GM10847 (cell line): Measurements from ENCODE around the gene INSC.

Source experiments
- POLR2A ChIP-seq: IDR thresholded peaks from 2 replicates; pipeline ENCODE4 v1.6.1; 2011; ENCODE audit not compliant: insufficient read length; ENCODE audit errors: extremely low read depth

The INSC gene

DNA sequence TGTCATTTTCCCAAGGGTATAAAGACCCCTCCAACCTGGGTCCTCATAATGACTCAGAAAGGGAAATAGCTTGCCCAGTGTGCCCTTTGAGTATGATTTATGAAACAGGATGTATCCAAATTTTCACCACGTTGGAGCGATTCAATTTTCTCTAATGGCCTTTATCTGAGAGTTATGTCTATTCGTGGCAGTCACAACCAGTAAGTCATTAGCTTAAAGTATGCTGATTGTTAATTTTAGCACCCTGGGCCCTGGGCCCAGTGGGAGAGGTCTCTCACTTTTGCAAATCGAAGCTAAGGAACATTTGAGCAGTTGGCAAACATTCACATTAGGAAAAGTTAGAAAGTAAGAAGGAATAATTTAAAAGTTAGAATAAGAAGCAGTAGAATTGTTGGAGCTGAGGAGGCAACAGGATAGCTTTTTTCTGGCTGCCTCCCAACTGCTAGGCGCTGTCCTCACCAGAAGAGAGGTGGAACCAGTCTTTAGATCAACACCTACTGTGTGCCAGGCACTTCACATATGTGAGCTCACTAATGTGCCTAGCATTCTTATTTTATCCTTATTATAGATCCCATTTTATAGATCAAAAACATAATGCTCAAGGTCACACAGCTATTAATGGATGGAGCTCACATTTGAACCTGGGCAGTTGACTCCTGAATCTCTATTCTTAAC, 24.5 kb downstream of the INSC start:
- TF ChIP-seq POLR2A: no peak

DNA sequence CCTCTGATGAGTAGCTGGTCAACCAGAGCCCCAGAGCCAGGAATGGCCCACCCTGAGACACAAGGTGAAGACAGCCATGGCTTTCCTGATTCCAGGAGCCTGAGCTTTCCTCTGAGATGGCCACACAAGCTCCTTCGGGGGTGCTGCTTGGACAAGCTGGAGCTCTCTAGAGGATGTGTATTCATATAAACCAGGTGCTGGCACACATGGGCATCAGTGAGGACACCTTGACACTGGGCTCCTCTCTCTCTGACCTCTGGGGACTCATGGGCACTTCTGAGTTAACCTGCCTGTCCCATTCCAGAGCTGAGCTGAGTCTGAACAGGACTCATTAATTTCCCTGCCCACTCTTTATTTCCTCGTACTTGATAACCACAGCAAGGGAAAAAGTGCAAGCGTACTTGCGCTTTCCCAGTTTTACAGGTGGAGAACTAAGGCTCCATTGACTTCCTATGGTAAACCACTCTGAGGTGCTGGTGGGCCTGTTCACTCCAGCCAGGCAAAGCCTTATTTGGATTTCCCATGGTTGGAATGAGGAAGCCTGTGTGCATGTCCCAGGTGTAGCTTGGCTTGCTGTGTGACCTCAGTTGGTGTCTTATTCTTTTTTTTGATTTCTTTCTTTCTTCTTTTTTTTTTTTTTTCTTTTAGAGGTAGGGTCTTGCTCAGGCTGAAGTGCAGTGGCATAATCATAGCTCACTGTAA, 25.4 kb downstream of the INSC start:
- TF ChIP-seq POLR2A: no peak

DNA sequence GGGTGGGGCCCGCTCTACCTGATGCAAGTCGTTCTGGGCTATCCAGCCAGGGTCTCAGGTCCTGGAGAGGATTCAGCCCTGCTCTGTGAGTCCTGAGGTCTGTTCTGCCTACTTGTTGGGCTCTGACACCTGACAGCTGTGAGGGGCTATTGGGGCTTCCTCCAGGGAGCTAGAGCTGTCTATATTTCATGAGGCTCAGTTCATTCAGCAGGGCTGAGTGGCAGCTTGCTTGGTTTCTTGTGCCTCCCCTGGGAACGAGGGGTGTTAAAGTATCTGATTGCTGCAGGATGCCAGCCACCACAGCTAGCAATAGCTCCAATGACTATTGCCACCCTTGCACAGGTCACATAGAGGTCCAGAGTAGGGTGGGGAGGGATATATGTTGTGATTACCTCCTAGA, 26.7 kb downstream of the INSC start:
- TF ChIP-seq POLR2A: no peak

GRCh38 chr11:15142838-15143237, 28.1 kb downstream of the INSC start:
- no peak for TF ChIP-seq POLR2A

DNA sequence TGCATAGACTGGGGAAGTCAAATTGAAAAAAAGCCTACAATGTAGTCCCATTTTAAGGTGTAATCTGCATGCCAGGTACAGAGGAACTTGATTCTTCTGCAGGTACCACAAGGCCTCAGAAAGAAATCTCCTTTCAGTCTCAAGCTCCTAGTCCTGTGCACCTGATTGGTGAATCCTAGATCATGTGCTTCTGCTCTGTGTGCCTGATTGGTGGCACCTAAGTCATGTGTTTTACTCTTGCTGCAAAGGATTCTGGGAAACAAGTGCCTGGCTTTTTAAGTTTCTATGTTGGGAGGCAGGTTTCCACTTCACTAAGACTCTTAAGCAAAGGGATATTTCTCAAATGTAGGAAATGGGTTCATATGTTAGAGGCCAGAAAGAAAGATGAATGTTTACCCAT, 29.1 kb downstream of the INSC start:
- TF ChIP-seq POLR2A: no peak

- TF ChIP-seq POLR2A: no peak
These were observed 29.6 kb downstream of the INSC start for GRCh38 chr11:15144347-15144746.

- no peak for TF ChIP-seq POLR2A
These were observed 30.4 kb downstream of the INSC start for GRCh38 chr11:15145151-15145550.

GRCh38 chr11:15145615-15146014, 30.9 kb downstream of the INSC start:
- TF ChIP-seq POLR2A: no peak

GRCh38 chr11:15146271-15147003, 31.7 kb downstream of the INSC start:
- no peak for TF ChIP-seq POLR2A

GRCh38 chr11:15148169-15148568, 33.4 kb downstream of the INSC start:
- no peak for TF ChIP-seq POLR2A

DNA sequence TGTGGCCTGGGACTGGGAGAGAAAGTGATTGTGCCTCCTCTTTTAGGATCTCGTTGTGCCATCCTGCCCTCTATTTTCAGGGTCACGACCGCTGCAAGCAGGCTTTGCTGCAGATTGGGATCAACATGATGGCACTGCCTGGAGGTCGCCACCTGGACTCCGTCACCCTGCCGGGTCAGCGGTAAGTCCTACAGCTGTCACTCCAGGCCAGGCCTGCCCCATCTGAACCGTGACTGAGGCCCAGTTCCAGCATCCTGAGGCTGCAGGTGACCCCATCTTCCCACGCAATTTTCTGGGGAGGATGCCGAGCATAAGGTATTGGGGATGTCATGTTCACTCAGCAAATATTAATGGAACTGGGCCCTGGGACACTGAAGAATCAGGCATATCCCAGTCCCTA, 34.3 kb downstream of the INSC start:
- no peak for TF ChIP-seq POLR2A

DNA sequence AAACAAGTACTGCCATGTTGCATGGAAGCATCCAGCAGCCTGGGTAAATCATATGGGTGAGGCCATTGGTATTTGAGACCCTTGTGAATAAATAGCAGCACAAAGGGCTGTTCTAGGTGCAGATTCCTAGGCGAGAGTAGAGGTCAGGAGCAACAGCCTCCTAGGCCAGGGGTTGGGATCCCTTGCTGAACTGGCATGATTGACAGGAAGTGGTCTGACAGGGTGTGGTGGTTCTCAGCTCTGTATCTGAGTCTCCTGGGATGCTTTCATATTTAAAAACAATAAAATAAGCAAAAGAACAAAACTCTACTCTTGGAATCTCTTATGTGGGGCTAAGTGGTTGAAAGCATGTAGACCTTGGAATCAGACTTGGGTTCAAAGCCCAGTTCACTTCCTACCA, 35.8 kb downstream of the INSC start:
- no peak for TF ChIP-seq POLR2A

GRCh38 chr11:15153231-15153630, 38.5 kb downstream of the INSC start:
- TF ChIP-seq POLR2A: no peak

GRCh38 chr11:15157181-15157580, 42.5 kb downstream of the INSC start:
- TF ChIP-seq POLR2A: no peak

- no peak for TF ChIP-seq POLR2A
These were observed 42.9 kb downstream of the INSC start for GRCh38 chr11:15157606-15158137.
